NCI-H748 treated with DMSO at 0.1 percent for 48 hours (cell line): Measurements from ENCODE around the gene PRMT1.
A peak's percentile ranks its signal among the peaks of the same experiment; 100 is the strongest.
"Not testable (repeated sequence)": the region's sequence is repeated elsewhere in the genome, so short reads cannot be mapped to it uniquely, and the experiment has no call there.

ENCODE experiments used
- DNase-seq: peaks from one replicate; lab custom pipeline; 2025; lab: John Stamatoyannopoulos, UW

Gene PRMT1

GRCh38 chr19:49688531-49689132, 11.6 kb downstream of the PRMT1 start:
- no peak for DNase-seq

GRCh38 chr19:49689133-49690078, 12.3 kb downstream of the PRMT1 start, which contains the start of gene ADM5:
Gene ADM5 (plus strand): TSS chr19:49689594. CDS start chr19:49689838, 244 bp downstream.
- peak; percentile 66 for DNase-seq

DNA sequence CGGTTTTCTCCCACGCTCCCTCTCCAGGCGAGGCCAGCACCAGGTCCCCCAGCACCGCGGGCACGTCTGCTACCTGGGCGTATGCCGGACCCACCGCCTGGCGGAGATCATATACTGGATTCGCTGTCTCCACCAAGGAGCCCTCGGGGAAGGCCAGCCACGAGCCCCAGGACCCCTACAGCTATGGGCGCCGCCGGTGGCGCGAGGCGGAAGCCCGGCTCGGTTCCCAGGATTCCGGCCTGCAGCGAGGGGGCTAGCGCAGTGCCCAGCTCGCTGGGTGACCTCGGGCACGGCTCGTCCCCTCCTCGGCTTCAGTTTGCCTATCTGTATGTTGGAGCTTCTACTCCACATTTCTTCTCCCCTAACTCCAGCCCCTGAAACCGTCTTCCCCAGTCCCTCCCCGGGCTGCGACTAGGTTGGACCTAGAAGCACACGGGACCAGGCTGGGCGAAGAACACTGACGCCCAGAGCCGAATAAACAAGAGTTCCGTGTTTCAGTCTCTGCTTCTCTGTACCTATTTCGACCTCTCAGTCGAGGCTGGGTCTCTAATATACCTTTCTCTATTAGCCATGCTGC, 13.1 kb downstream of the PRMT1 start:
- DNase-seq = peak; percentile 68

GRCh38 chr19:49690656-49691242, 13.7 kb downstream of the PRMT1 start, which contains the start of gene CPT1C:
Gene CPT1C (plus strand): TSS chr19:49691116. CDS start chr19:49692253, 1,137 bp downstream.
- peak; percentile 97 for DNase-seq

GRCh38 chr19:49691243-49692146, 14.4 kb downstream of the PRMT1 start:
- peak; percentile 83 for DNase-seq

DNA sequence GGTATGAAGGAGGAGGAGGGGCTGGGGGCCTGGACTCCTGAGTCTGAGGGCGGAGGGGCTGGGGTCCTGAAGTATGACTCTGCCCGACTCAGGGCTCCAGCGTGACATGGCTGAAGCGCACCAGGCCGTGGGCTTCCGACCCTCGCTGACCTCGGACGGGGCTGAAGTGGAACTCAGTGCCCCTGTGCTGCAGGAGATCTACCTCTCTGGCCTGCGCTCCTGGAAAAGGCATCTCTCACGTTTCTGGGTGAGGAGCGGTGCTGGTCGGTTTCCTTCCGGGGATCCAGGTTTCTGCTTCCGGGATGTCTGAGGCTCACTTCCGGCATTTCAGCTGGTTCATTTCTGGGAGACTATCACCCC, 15.1 kb downstream of the PRMT1 start:
- no peak for DNase-seq

DNA sequence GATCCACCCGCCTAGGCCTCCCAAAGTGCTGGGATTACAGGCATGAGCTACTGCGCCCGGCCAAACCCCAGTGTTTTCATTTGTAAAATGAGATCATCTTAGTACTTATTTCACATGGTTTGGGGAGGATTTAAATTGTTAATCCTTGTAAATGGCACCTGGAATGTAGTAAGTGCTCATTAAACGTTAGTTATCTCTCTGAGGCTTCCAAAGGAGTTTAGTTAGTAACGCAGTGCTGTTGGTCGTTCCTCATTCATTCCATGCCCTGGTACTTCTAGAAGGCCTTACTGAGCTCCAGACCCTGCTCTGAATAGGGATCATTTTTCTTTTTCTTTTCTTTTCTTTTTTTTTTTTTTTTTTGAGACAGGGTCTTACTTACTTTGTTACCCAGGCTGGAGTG, 19.0 kb downstream of the PRMT1 start:
- no peak for DNase-seq

DNA sequence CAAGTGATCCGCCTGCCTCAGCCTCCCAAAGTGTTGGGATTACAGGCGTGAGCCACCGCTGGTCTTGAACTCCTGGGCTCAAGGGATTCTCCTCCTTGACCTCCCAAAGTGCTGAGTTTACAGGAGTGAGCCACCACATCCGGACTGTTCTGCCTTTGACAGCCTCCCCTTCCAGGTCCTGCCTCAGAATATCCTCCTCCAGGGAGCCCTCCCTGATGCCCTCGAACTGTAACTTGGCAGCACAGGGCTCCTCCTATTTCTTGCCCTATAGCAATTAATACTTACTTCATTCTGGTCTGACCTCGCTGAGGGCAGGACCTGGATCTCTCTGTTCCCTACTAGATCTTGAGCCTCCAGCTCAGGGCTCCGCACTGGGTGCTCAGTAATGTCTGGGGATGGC, 19.8 kb downstream of the PRMT1 start:
- no peak for DNase-seq

DNA sequence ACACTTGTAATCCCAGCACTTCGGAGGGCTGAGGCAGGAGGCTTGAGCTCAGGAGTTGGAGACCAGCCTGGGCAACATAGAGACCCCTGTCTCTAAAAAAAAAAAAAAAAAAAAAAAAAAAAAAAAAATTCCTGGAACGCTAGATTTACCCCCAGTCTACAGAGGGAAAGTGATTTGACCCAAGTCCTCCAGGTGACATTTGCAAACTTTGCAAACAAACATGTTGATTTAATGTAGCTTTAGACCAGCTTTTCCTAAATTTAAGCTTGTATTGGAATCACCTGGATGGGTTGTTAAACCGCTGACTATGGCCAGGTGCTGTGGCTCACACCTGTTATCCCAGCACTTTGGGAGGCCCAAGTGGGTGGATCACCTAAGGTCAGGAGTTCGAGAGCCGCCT, 22.3 kb downstream of the PRMT1 start:
- no peak for DNase-seq

- DNase-seq = no peak
These were observed 23.5 kb downstream of the PRMT1 start for GRCh38 chr19:49700563-49700962.

DNA sequence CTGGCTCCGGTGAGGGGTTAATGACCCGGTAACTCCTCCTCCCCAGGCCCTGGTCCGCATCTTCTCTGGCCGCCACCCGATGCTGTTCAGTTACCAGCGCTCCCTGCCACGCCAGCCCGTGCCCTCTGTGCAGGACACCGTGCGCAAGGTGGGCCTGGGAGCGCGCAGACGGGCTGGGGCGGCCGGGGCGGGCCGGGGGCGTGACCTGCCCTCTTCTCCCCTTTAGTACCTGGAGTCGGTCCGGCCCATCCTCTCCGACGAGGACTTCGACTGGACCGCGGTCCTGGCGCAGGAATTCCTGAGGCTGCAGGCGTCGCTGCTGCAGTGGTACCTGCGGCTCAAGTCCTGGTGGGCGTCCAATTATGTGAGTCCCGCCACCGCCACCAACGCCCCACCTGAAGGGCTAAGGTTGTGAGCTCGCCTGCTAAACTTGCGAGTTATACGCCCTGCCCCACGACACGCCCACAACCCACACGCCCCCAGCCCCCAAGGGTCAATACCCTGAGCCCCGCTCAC, 24.3 kb downstream of the PRMT1 start:
- no peak for DNase-seq

DNA sequence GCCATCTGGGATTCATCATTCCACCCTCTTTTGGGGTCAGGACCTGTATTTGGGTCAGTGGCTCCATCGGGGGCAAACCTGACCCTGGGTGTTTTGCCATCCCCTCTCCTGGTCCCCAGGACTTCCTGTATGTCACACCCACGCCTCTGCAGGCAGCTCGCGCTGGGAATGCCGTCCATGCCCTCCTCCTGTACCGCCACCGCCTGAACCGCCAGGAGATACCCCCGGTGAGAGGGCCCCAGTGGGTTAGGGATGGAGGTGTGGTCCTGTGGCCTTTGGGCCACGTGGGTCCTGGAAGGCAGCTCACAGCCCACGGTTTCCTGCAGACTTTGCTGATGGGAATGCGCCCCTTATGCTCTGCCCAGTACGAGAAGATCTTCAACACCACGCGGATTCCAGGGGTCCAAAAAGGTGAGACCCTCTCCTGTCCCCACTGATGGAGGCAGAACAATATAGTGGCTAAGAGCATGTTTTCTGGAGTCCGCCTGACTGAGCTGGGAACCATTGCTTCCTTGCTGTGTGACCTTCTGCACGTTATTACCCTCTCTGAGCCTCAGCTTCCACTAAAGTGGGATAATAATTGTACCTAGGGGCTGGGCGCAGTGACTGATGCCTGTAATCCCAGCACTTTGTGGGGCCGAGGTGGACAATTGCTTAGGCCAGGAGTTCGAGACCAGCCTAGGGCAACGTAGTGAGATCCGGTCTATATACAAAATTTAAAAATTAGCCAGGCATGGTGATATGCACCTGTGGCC, 28.0 kb downstream of the PRMT1 start:
- DNase-seq = no peak

GRCh38 chr19:49705919-49706318, 28.8 kb downstream of the PRMT1 start:
- no peak for DNase-seq

DNA sequence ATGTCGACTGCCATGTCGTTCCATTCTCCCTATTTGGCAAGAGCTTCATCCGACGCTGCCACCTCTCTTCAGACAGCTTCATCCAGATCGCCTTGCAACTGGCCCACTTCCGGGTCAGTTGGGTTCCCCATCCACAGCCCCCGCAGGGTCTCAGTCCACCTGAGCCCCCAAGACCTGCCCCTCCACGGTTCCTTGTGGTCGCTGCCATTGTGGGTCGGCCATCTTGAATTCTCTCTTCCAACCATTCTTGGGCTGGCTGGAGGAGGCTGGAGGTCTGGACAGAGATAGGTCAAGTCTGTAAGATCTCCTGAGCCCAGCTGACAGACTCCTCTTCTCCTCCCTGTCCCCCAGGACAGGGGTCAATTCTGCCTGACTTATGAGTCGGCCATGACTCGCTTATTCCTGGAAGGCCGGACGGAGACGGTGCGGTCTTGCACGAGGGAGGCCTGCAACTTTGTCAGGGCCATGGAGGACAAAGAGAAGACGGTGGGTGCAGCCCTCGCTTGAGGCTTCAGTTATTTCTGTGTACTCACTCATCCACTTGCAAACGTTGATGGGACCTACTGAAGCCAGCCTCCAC, 33.4 kb downstream of the PRMT1 start:
- no peak for DNase-seq

- DNase-seq = no peak
These were observed 35.4 kb downstream of the PRMT1 start for GRCh38 chr19:49712397-49712859.

GRCh38 chr19:49713236-49713845, 36.3 kb downstream of the PRMT1 start:
- DNase-seq = no peak

GRCh38 chr19:49716154-49716553, 39.1 kb downstream of the PRMT1 start:
- DNase-seq = no peak

DNA sequence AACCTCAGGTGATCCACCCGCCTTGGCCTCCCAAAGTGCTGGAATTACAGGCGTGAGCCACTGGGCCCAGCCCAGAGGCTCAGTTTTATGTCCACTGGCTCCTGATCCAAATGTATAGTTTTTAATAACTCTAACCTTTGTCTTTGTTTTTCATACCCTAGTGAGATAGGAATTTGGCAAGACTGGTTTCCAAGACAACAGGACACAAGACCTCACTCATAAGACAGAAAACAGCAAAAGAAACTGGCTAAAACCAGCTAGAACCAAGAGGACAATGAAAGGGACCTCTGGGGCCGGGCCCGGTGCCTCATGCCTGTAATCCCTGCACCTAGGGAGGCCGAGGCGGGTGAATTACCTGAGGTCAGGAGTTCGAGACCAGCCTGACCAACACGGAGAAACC, 41.4 kb downstream of the PRMT1 start:
- DNase-seq = no peak

DNA sequence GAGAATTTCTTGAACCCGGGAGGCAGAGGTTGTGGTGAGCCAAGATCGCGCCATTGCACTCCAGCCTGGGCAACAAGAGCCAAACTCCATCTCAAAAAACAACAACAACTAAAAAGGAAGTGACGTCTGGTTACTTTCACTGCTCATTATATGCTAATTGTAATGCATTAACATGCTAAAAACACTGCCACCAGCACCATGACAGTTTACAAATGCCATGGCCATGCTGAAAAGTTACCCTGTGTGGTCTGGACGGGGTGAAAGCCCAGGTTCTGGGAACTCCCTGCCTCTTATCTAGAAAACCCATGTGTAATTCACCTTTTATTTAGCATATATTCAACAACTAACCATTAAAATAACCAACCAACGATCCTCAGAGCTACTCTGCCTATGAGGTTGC, 41.9 kb downstream of the PRMT1 start:
- no peak for DNase-seq

- DNase-seq = not testable (repeated sequence)
These were observed 42.3 kb downstream of the PRMT1 start for GRCh38 chr19:49719420-49719819.
